Measurements from ENCODE around the gene MED8. TPM values are rescaled to one million over a fixed set of nuclear protein-coding genes. Genes with fewer than 3 reads are reported as not detected.

MED8 gene
- total and polyA plus RNA-seq, 12 donors, result 17.3 to 79.1 (median 32.3) TPM

GRCh38 chr1:43344267-43344850 is 45.2 kb downstream of the MED8 start:
- intact Hi-C loops (cut with DNase I), result no loop called here
- H3K4me1 ChIP-seq (replicated peaks in 1 of 2), result peaks cover 3 to 14% of the 10 kb centered on the region in 2 donors
- H3K4me3 ChIP-seq, result no peak overlapping the region
- DNase-seq, result no peak
- no peak overlapping the region for H3K27ac ChIP-seq
- H3K9me3 ChIP-seq (replicated peaks in 1 of 3), result no peaks in the 10 kb centered on the region
- WGBS, 4 donors, result 51 to 60% (median 57%) methylated on average over 4 of the region's 4 CpGs
- TF ChIP-seq POLR2A (IDR thresholded peaks at IDR 0.05), result no peak
- no peaks in the 10 kb centered on the region for H3K36me3 ChIP-seq (replicated peaks in 1 of 2)
- H3K27me3 ChIP-seq, result no peaks in the 10 kb centered on the region

- no peak for DNase-seq
- no peaks in the 10 kb centered on the region for H3K9me3 ChIP-seq (replicated peaks in 1 of 3)
- no peak overlapping the region for H3K4me3 ChIP-seq
- H3K27ac ChIP-seq, result no peak overlapping the region
- WGBS, 4 donors, result 48 to 80% (median 63%) methylated on average over 1 of the region's 1 CpG
- no peaks in the 10 kb centered on the region for H3K36me3 ChIP-seq (replicated peaks in 1 of 2)
- intact Hi-C loops (cut with DNase I), result no loop called here
- H3K4me1 ChIP-seq (replicated peaks in 1 of 2), result peaks cover 2 to 13% of the 10 kb centered on the region in 2 donors
- TF ChIP-seq, protein P1, sequence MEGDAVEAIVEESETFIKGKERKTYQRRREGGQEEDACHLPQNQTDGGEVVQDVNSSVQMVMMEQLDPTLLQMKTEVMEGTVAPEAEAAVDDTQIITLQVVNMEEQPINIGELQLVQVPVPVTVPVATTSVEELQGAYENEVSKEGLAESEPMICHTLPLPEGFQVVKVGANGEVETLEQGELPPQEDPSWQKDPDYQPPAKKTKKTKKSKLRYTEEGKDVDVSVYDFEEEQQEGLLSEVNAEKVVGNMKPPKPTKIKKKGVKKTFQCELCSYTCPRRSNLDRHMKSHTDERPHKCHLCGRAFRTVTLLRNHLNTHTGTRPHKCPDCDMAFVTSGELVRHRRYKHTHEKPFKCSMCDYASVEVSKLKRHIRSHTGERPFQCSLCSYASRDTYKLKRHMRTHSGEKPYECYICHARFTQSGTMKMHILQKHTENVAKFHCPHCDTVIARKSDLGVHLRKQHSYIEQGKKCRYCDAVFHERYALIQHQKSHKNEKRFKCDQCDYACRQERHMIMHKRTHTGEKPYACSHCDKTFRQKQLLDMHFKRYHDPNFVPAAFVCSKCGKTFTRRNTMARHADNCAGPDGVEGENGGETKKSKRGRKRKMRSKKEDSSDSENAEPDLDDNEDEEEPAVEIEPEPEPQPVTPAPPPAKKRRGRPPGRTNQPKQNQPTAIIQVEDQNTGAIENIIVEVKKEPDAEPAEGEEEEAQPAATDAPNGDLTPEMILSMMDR (IDR thresholded peaks at IDR 0.05), result no peak
- no peak for TF ChIP-seq POLR2A (IDR thresholded peaks at IDR 0.05)
- no peaks in the 10 kb centered on the region for H3K27me3 ChIP-seq
Observed at GRCh38 chr1:43340559-43340958, 49.0 kb downstream of the MED8 start.

DNA sequence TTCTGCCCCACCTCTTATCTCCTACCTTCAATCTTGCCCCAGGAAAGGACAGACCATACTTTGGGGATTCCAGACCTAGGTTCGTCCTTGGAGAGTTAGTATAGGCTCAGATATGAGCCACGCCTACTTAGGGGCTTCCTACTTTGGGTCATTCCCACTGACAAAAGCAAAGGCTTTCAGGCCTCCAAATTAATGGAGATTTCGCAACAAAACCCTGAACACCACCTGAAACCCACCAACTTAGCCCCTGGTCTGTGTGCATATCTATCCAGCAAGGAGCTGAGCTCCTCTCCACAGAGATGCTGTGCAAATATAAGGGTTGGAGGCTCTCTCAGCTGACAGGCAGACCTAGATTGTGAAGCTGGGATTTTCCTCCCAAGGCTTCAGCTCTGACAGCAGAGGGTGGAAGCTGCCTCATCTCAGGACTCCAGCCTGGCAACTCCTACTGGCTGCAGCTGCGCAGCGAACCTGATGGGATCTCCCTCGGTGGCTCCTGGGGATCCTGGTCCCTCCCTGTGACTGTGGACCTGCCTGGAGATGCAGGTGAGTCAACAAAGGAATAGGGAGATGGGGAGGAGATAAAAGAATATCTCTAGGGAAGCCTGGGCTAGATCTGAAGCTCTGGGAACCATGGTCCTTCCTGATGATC is 49.9 kb downstream of the MED8 start:
- H3K27me3 ChIP-seq, result no peaks in the 10 kb centered on the region
- no peaks in the 10 kb centered on the region for H3K36me3 ChIP-seq (replicated peaks in 1 of 2)
- no peak overlapping the region for H3K27ac ChIP-seq
- TF ChIP-seq, protein P1 (IDR thresholded peaks at IDR 0.05), result no peak
- no peak for TF ChIP-seq POLR2A (IDR thresholded peaks at IDR 0.05)
- no peaks in the 10 kb centered on the region for H3K9me3 ChIP-seq (replicated peaks in 1 of 3)
- DNase-seq, result no peak
- WGBS, 4 donors, result 88 to 100% (median 96%) methylated on average over 3 to 6 of the region's 6 CpGs
- intact Hi-C loops (cut with DNase I), result no loop called here
- no peak overlapping the region for H3K4me3 ChIP-seq
- H3K4me1 ChIP-seq (replicated peaks in 1 of 2), result peaks cover 0 to 7% of the 10 kb centered on the region in 2 donors

DNA sequence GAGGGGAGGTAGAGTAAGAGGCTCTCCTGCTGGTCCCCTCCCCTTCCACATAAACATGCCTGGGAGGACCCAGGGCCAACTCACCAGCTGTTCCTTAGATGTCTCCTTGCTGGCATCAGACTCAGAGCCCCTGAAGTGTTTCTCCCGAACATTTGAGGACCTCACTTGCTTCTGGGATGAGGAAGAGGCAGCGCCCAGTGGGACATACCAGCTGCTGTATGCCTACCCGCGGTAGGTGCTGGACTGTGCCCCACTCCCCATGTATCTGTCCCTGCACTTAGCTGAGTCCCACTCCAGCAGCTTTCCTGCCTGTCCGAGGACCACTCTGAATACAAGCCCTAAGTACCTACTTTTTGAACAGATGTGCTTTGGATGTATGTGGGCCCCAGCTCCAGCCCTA is 51.6 kb downstream of the MED8 start:
- TF ChIP-seq, protein P1 (IDR thresholded peaks at IDR 0.05), result no peak
- TF ChIP-seq POLR2A (IDR thresholded peaks at IDR 0.05), result no peak
- DNase-seq, result no peak
- Histone ChIP-seq H3K9me3 (replicated peaks in 1 of 3) (no peaks in the 10 kb centered on the region), H3K4me1 (replicated peaks in 1 of 2) (no peaks in the 10 kb centered on the region), H3K4me3 (no peak overlapping the region), H3K36me3 (replicated peaks in 1 of 2) (no peaks in the 10 kb centered on the region), H3K27ac (no peak overlapping the region), H3K27me3 (no peaks in the 10 kb centered on the region)
- WGBS, 4 donors, result 69 to 84% (median 74%) methylated on average over 1 to 5 of the region's 5 CpGs
- intact Hi-C loops (cut with DNase I), result no loop called here

DNA sequence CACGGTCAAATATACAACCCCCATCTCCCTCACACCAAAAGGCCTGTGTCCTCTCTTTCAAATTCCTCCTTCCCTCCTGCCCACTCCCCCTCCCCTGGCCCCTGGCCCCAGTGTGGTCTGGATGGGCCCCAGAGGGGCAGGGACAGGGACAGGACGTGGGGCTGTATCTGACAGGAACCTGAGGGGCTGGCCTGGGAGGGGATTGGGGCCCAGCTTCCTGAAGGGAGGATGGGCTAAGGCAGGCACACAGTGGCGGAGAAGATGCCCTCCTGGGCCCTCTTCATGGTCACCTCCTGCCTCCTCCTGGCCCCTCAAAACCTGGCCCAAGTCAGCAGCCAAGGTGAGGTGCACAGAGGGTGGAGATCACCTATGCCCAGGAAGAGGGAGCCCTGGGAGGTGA is 52.0 kb downstream of the MED8 start, which contains the start of gene MPL:
Gene MPL, plus strand, starts transcription at position 231 of the 400 bp plus-strand sequence. Its CDS starts 31 bp downstream, at position 262.
- Histone ChIP-seq H3K27me3 (no peaks in the 10 kb centered on the region), H3K36me3 (replicated peaks in 1 of 2) (no peaks in the 10 kb centered on the region), H3K4me3 (no peak within 1 kb of the TSS), H3K9me3 (replicated peaks in 1 of 3) (no peaks in the 10 kb centered on the region), H3K4me1 (replicated peaks in 1 of 2) (no peaks in the 10 kb centered on the region), H3K27ac (no peak within 1 kb of the TSS)
- no peak for DNase-seq
- 75 to 94% (median 80%) methylated on average over 1 to 3 of the region's 3 CpGs for WGBS, 4 donors
- TF ChIP-seq, protein P1 (IDR thresholded peaks at IDR 0.05), result no peak
- no peak for TF ChIP-seq POLR2A (IDR thresholded peaks at IDR 0.05)
- intact Hi-C loops (cut with DNase I), result no loop called here
